GM06990 (cell line): ENCODE data around the gene PCMT1.

Source experiments
- DNase-seq: peaks from one replicate; pipeline ENCODE4 v3.0.0-alpha.2; 2011; ENCODE audit not compliant: insufficient read length; ENCODE audit errors: extremely low read depth
- H3K27me3 ChIP-seq: replicated peaks from 2 replicates; pipeline ENCODE4 v1.6.0; 2011; ENCODE audit warnings: low read length; ENCODE audit not compliant: control insufficient read depth, insufficient read depth
- H3K36me3 ChIP-seq: 2 replicates; pipeline ENCODE4 v1.5.1; 2011; ENCODE audit warnings: low read length; ENCODE audit not compliant: control insufficient read depth, insufficient read depth
- H3K4me3 ChIP-seq: replicated peaks from 2 replicates; pipeline ENCODE4 v1.5.1; 2011; ENCODE audit warnings: low read depth, mild to moderate bottlenecking, control low read depth, low read length
- CTCF ChIP-seq: IDR thresholded peaks from 2 replicates; pipeline ENCODE4 v1.5.1; 2011; ENCODE audit warnings: low read length, control low read depth, mild to moderate bottlenecking, inconsistent platforms; ENCODE audit not compliant: insufficient read depth, poor library complexity, severe bottlenecking

The PCMT1 gene

GRCh38 chr6:149725785-149726184 is 23.8 kb upstream of the PCMT1 start:
- no peak for DNase-seq
- Histone ChIP-seq H3K27me3 (no peaks in the 10 kb centered on the region), H3K4me3 (no peak overlapping the region), H3K36me3 (peaks cover 10% of the 10 kb centered on the region)
- no peak for TF ChIP-seq CTCF

- TF ChIP-seq CTCF = no peak
- DNase-seq = no peak
- Histone ChIP-seq H3K36me3 (peaks cover 10% of the 10 kb centered on the region), H3K27me3 (no peaks in the 10 kb centered on the region), H3K4me3 (no peak overlapping the region)
Measured at GRCh38 chr6:149727793-149728498, 21.6 kb upstream of the PCMT1 start.

- peaks cover 9% of the 10 kb centered on the region for H3K36me3 ChIP-seq
- no peak overlapping the region for H3K4me3 ChIP-seq
- H3K27me3 ChIP-seq = no peaks in the 10 kb centered on the region
- no peak for TF ChIP-seq CTCF
- DNase-seq = no peak
Measured at GRCh38 chr6:149728499-149729234, 20.9 kb upstream of the PCMT1 start.

- DNase-seq = no peak
- no peak for TF ChIP-seq CTCF
- Histone ChIP-seq H3K4me3 (no peak overlapping the region), H3K27me3 (no peaks in the 10 kb centered on the region), H3K36me3 (peaks cover 9% of the 10 kb centered on the region)
Measured at GRCh38 chr6:149729824-149730223, 19.7 kb upstream of the PCMT1 start.

GRCh38 chr6:149733089-149733720 is 16.3 kb upstream of the PCMT1 start:
- no peak for TF ChIP-seq CTCF
- peaks cover 12% of the 10 kb centered on the region for H3K36me3 ChIP-seq

More at GRCh38 chr6:149733089-149733720, 16.3 kb upstream of the PCMT1 start:
- Histone ChIP-seq H3K4me3 (no peak overlapping the region), H3K27me3 (no peaks in the 10 kb centered on the region)
- no peak for DNase-seq
